IPS DF 6.9 (cell line): ENCODE data around the gene TRIM44.

Experiments used
- DNase-seq: peaks from one replicate; pipeline ENCODE4 v3.0.0-alpha.2; 2013; ENCODE audit warnings: low read depth, low spot score
- H3K27ac ChIP-seq: one replicate; pipeline ENCODE4 v1.5.1; 2013; ENCODE audit warnings: low read length, control low read depth
- H3K27me3 ChIP-seq: 2 replicates; pipeline ENCODE4 v1.6.1; 2013; ENCODE audit warnings: mild to moderate bottlenecking, low read length; ENCODE audit not compliant: control insufficient read depth, insufficient read depth
- H3K36me3 ChIP-seq: 2 replicates; pipeline ENCODE4 v1.6.1; 2013; ENCODE audit warnings: low read length; ENCODE audit not compliant: control insufficient read depth, insufficient read depth
- H3K4me1 ChIP-seq: 2 replicates; pipeline ENCODE4 v1.6.1; 2013; ENCODE audit warnings: low read length; ENCODE audit not compliant: control insufficient read depth, insufficient read depth
- H3K4me3 ChIP-seq: 2 replicates; pipeline ENCODE4 v1.5.1; 2013; ENCODE audit warnings: mild to moderate bottlenecking, low read length
- H3K9me3 ChIP-seq: 2 replicates; pipeline ENCODE4 v1.6.1; 2013; ENCODE audit warnings: low read length, inconsistent platforms; ENCODE audit not compliant: control insufficient read depth, insufficient read depth
- WGBS: extraction: QIAGEN DNeasy Blood & Tissue Kit; methylation state at CpG from one replicate; pipeline ENCODE4 v1.1.7; 2013; ENCODE audit warnings: mixed read lengths, missing lambda C conversion rate; ENCODE audit not compliant: insufficient read length, insufficient coverage; 5-methylcytosine and 5-hydroxymethylcytosine counted together

Gene TRIM44

GRCh38 chr11:35866601-35867000 lies 204.0 kb downstream of the TRIM44 start:
- H3K27ac ChIP-seq, result no peak overlapping the region
- no peaks in the 10 kb centered on the region for H3K36me3 ChIP-seq
- H3K4me3 ChIP-seq, result no peak overlapping the region
- no peaks in the 10 kb centered on the region for H3K4me1 ChIP-seq
- WGBS, result no CpG with 5 or more reads among the region's 1 CpG
- no peaks in the 10 kb centered on the region for H3K27me3 ChIP-seq
- H3K9me3 ChIP-seq, result no peaks in the 10 kb centered on the region
- DNase-seq, result no peak
